Subcutaneous abdominal adipose tissue (tissue), 5 donors: Measurements from ENCODE around the gene UBE3A.

ENCODE experiments used
- H3K27ac ChIP-seq: one replicate; pipeline ENCODE4 v1.7.0; 2013; ENCODE audit warnings: low read depth, mild to moderate bottlenecking, inconsistent platforms, low read length, moderate library complexity
- H3K27me3 ChIP-seq, 5 donors: one replicate each; pipeline ENCODE4 v1.7.0; 2013; ENCODE audit warnings: low read length in 5 of 5, inconsistent platforms in 1 of 5; ENCODE audit not compliant: control insufficient read depth in 5 of 5, insufficient read depth in 4 of 5
- H3K36me3 ChIP-seq, 5 donors: one replicate each; pipeline ENCODE4 v1.7.0; 2013; ENCODE audit warnings: low read length in 5 of 5; ENCODE audit not compliant: control insufficient read depth in 5 of 5, insufficient read depth in 5 of 5
- H3K4me1 ChIP-seq, 5 donors: one replicate each; pipeline ENCODE4 v1.7.0; 2013; ENCODE audit warnings: low read length in 5 of 5, mild to moderate bottlenecking in 3 of 5, moderate library complexity in 1 of 5; ENCODE audit not compliant: control insufficient read depth in 5 of 5, insufficient read depth in 5 of 5
- H3K4me3 ChIP-seq, 5 donors: one replicate each; pipeline ENCODE4 v1.7.0; 2013; ENCODE audit warnings: low read length in 5 of 5, low read depth in 1 of 5
- H3K9ac ChIP-seq, 5 donors: one replicate each; pipeline ENCODE4 v1.7.0; 2013; ENCODE audit warnings: low read length in 5 of 5, mild to moderate bottlenecking in 4 of 5, moderate library complexity in 3 of 5
- H3K9me3 ChIP-seq, 5 donors: one replicate each; pipeline ENCODE4 v1.7.0; 2013; ENCODE audit warnings: low read length in 5 of 5; ENCODE audit not compliant: control insufficient read depth in 5 of 5
- donor health status: healthy.
- donor health status: healthy.
- donor health status: healthy.
- donor health status: healthy.
- donor health status: healthy.

The UBE3A gene

GRCh38 chr15:25445412-25445811, 6.6 kb upstream of the UBE3A start:
- Histone ChIP-seq H3K27ac (no peak overlapping the region), H3K36me3 (no peaks in the 10 kb centered on the region), H3K4me1 (no peaks in the 10 kb centered on the region), H3K9ac (no peak overlapping the region), H3K27me3 (no peaks in the 10 kb centered on the region), H3K4me3 (no peak overlapping the region), H3K9me3 (peaks cover 0 to 2% (median 0%) of the 10 kb centered on the region in 5 donors)

GRCh38 chr15:25441111-25441510, 2.3 kb upstream of the UBE3A start:
- Histone ChIP-seq H3K9me3 (no peaks in the 10 kb centered on the region), H3K4me1 (peaks cover 0 to 29% (median 25%) of the 10 kb centered on the region in 5 donors), H3K4me3 (no peak overlapping the region), H3K9ac (no peak overlapping the region), H3K36me3 (no peaks in the 10 kb centered on the region), H3K27ac (no peak overlapping the region), H3K27me3 (no peaks in the 10 kb centered on the region)

GRCh38 chr15:25439369-25439836, 579 bp upstream of the UBE3A start:
- Histone ChIP-seq H3K4me3 (peak overlapping the region; percentile 90 to 91 (median 90)), H3K9ac (peak overlapping the region; percentile 19 to 99 (median 83)), H3K36me3 (no peaks in the 10 kb centered on the region), H3K27ac (peak overlapping the region; percentile 81), H3K4me1 (peaks cover 0 to 40% (median 34%) of the 10 kb centered on the region in 5 donors), H3K9me3 (no peaks in the 10 kb centered on the region), H3K27me3 (no peaks in the 10 kb centered on the region)

- no peaks in the 10 kb centered on the region for H3K9me3 ChIP-seq
- H3K9ac ChIP-seq, result peak overlapping the region; percentile 89 to 99 (median 97)
- peak overlapping the region; percentile 95 for H3K27ac ChIP-seq
These were observed 835 bp downstream of the UBE3A start for GRCh38 chr15:25437777-25438600.

GRCh38 chr15:25436707-25437106, 2.1 kb downstream of the UBE3A start:
- H3K4me1 ChIP-seq, result peaks cover 0 to 50% (median 42%) of the 10 kb centered on the region in 5 donors
- peak overlapping the region in 4 of 5 donors; percentile 31 to 97 (median 96) for H3K9ac ChIP-seq
- H3K36me3 ChIP-seq, result no peaks in the 10 kb centered on the region
- peak overlapping the region in 1 of 5 donors; percentile 91 for H3K4me3 ChIP-seq
- no peaks in the 10 kb centered on the region for H3K9me3 ChIP-seq
- H3K27me3 ChIP-seq, result no peaks in the 10 kb centered on the region
- H3K27ac ChIP-seq, result no peak overlapping the region

More at GRCh38 chr15:25437777-25438600, 835 bp downstream of the UBE3A start:
- H3K4me3 ChIP-seq, result peak overlapping the region; percentile 82 to 91 (median 90)
- H3K36me3 ChIP-seq, result no peaks in the 10 kb centered on the region
- H3K4me1 ChIP-seq, result peaks cover 0 to 42% (median 41%) of the 10 kb centered on the region in 5 donors
- H3K27me3 ChIP-seq, result no peaks in the 10 kb centered on the region

- H3K36me3 ChIP-seq, result no peaks in the 10 kb centered on the region
- no peaks in the 10 kb centered on the region for H3K27me3 ChIP-seq
- no peak overlapping the region for H3K4me3 ChIP-seq
- no peak overlapping the region for H3K9ac ChIP-seq
- no peak overlapping the region for H3K27ac ChIP-seq
- peaks cover 0 to 52% (median 42%) of the 10 kb centered on the region in 5 donors for H3K4me1 ChIP-seq
- H3K9me3 ChIP-seq, result no peaks in the 10 kb centered on the region
These were observed 3.2 kb downstream of the UBE3A start for GRCh38 chr15:25435474-25436243.

- H3K27ac ChIP-seq, result no peak overlapping the region
- H3K9ac ChIP-seq, result no peak overlapping the region
- H3K4me3 ChIP-seq, result no peak overlapping the region
- no peaks in the 10 kb centered on the region for H3K27me3 ChIP-seq
- peaks cover 0 to 44% (median 35%) of the 10 kb centered on the region in 5 donors for H3K4me1 ChIP-seq
- no peaks in the 10 kb centered on the region for H3K9me3 ChIP-seq
- H3K36me3 ChIP-seq, result no peaks in the 10 kb centered on the region
These were observed 5.5 kb downstream of the UBE3A start for GRCh38 chr15:25433118-25433865.

- Histone ChIP-seq H3K9ac (no peak overlapping the region), H3K4me3 (no peak overlapping the region), H3K4me1 (peaks cover 0 to 39% (median 27%) of the 10 kb centered on the region in 5 donors), H3K36me3 (no peaks in the 10 kb centered on the region), H3K27ac (no peak overlapping the region), H3K27me3 (no peaks in the 10 kb centered on the region), H3K9me3 (no peaks in the 10 kb centered on the region)
These were observed 6.8 kb downstream of the UBE3A start for GRCh38 chr15:25431836-25432561.

GRCh38 chr15:25427861-25428260, 11.0 kb downstream of the UBE3A start:
- peaks cover 0 to 29% (median 13%) of the 10 kb centered on the region in 5 donors for H3K4me1 ChIP-seq
- H3K9ac ChIP-seq, result no peak overlapping the region
- H3K4me3 ChIP-seq, result no peak overlapping the region
- no peaks in the 10 kb centered on the region for H3K27me3 ChIP-seq
- H3K36me3 ChIP-seq, result no peaks in the 10 kb centered on the region
- H3K27ac ChIP-seq, result no peak overlapping the region
- no peaks in the 10 kb centered on the region for H3K9me3 ChIP-seq
